ENCODE results near the gene TMEM43. TPM values are rescaled to one million over a fixed set of nuclear protein-coding genes. Genes with fewer than 3 reads are reported as not detected.

Gene TMEM43
- total RNA-seq, 1 donor from 2014 or later = 59.2 TPM

DNA sequence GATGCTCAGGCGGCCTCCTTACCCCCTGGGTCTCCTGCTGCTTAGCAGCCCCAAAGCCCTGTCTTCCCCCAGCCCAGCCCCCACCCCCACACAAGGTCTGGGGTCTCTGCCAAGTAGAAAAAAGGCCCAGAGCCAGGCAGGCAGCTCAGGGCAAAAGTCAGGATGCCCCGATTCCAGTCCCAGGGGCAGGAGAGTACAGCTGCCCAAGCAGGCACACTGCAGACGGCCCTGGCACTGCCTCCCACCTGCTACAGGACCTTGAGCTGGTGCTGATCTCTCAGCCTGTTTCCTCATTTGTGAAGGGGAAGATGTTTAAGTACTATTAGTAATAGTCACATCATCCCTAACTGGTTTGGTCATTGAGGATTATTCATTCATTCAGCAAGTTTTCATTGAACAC, 12.6 kb downstream of the TMEM43 start:
- no peak for DNase-seq (ENCODE audit: low read depth in 2 of 2)

DNA sequence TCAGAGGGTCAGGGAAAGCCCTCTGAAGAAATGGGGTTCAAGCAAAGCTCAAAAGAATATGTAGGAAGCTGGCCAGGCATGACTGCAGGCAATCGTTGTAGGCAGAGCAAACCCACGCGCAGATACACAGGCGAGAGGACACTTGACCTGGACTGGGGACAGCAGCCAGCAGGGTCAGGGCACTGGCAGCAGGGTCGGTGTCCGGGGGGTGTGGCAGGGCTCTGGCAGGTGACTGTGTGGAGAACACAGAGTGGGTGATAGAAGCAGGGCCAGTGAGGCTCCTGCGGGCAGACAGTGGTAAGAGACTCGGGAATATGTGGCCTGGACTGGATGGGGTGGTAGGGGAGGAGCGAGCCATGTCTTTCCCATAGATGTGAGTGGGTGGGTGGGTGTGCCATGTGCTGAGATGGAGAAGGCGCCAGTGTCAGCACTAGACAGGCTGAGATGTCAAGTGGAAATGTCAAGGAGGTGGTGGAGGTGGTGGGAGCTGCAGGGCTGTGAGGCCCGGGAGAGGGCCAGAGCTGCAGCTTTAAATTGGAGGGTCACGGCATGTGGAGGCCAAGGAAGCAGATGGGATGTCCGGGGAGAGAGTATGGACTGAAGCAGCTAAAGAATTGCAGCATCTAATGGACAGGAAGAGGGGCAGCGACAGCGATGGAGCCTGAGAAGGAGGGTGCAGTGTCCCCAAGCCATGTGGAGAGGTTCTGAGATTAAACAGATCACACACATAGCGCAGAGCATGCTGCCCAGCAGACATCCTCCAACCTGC, 13.4 kb downstream of the TMEM43 start:
- no peak for DNase-seq (ENCODE audit: low read depth in 2 of 2)

DNA sequence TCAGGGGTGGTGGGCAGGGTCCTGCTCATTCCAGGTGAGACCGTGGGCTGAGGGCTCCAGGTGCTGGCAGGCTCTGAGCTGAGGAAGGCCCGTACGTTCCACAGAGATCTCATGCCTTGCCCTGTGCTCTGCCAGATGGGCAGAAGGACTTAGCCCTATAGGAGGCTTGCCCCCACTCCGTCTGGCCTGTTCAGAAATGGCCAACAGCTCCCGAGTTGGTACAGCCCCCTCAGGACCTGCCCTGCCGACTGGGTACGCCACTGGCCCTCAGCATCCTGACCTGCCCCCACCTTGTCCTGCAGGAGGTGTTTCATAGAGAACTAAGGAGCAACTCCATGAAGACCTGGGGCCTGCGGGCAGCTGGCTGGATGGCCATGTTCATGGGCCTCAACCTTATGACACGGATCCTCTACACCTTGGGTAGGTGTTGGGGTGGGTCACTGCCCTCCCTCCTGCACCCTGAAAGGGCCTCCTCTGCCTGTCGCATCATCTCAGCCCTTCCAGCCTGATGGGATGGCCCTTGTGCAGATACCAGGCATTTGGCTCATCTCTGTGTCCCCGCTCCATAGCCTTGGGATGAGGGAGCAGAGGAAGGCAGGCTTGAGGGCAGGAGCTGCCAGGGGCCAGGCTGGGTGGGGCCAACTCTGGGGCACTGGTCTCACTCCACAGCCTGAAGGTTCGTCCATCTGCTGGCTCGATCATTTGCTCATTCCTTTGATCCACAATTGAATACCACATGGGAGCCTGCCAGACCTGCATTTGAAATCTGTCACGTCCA, 14.2 kb downstream of the TMEM43 start:
- DNase-seq (ENCODE audit: low read depth in 2 of 2) = no peak

- no peak for DNase-seq (ENCODE audit: low read depth in 2 of 2)
Measured at GRCh38 chr3:14139771-14140170, 14.9 kb downstream of the TMEM43 start.

DNA sequence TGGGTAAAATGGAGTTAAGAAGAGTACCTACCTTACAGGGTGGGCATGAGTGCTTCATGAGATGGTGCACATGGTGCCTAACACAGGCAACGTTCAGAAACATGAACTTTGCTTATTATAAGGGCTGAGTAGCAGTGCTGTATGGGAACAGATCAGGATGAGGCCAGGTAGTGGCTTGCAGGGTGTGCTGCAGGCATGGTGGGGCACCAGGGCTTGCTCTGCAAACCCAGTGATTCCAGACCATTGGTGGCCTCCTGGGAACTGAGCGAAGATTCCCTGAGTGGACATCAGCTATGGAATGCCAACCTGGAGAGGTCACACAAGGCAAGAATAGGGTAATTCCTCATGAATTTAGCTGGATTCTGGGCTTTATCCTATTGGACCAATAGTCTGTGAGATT, 15.8 kb downstream of the TMEM43 start:
- DNase-seq (ENCODE audit: low read depth in 2 of 2) = no peak

DNA sequence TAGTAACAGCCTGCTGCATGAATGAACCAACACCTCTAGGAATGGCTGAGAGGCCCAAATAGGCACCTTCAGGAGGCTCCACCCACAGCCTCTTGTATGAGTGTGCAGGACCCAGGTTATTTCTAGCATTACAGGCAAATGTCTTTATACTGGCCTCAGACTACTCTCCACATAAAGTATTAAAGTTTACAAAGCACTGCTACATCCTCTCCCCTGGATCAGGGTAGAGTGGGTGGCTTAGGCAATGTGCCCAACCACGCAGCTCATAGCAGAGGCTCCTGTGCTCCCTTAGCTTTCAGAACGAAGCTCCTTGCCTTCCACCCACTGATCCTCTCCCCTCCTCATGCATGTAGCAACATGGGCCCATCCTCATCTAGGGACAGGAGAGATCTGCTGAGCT, 16.3 kb downstream of the TMEM43 start:
- no peak for DNase-seq (ENCODE audit: low read depth in 2 of 2)

DNA sequence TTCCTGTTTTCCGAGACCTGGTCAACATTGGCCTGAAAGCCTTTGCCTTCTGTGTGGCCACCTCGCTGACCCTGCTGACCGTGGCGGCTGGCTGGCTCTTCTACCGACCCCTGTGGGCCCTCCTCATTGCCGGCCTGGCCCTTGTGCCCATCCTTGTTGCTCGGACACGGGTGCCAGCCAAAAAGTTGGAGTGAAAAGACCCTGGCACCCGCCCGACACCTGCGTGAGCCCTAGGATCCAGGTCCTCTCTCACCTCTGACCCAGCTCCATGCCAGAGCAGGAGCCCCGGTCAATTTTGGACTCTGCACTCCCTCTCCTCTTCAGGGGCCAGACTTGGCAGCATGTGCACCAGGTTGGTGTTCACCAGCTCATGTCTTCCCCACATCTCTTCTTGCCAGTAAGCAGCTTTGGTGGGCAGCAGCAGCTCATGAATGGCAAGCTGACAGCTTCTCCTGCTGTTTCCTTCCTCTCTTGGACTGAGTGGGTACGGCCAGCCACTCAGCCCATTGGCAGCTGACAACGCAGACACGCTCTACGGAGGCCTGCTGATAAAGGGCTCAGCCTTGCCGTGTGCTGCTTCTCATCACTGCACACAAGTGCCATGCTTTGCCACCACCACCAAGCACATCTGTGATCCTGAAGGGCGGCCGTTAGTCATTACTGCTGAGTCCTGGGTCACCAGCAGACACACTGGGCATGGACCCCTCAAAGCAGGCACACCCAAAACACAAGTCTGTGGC, 16.9 kb downstream of the TMEM43 start:
- peak in 1 of 2 donors; percentile 60 for DNase-seq (ENCODE audit: low read depth in 2 of 2)

DNA sequence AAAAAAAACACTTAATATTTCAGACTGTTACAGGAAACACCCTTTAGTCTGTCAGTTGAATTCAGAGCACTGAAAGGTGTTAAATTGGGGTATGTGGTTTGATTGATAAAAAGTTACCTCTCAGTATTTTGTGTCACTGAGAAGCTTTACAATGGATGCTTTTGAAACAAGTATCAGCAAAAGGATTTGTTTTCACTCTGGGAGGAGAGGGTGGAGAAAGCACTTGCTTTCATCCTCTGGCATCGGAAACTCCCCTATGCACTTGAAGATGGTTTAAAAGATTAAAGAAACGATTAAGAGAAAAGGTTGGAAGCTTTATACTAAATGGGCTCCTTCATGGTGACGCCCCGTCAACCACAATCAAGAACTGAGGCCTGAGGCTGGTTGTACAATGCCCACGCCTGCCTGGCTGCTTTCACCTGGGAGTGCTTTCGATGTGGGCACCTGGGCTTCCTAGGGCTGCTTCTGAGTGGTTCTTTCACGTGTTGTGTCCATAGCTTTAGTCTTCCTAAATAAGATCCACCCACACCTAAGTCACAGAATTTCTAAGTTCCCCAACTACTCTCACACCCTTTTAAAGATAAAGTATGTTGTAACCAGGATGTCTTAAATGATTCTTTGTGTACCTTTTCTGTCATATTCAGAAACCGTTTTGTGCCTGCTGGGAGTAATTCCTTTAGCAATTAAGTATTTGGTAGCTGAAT, 17.9 kb downstream of the TMEM43 start:
- DNase-seq (ENCODE audit: low read depth in 2 of 2) = no peak

- peak; percentile 83 to 90 for DNase-seq (ENCODE audit: low read depth in 2 of 2)
Measured at GRCh38 chr3:14143271-14144225, 18.7 kb downstream of the TMEM43 start.

GRCh38 chr3:14144423-14145075, 19.7 kb downstream of the TMEM43 start:
- DNase-seq (ENCODE audit: low read depth in 2 of 2) = peak; percentile 95 to 99

- DNase-seq (ENCODE audit: low read depth in 2 of 2) = peak in 1 of 2 donors; percentile 50
Measured at GRCh38 chr3:14145236-14145635, 20.4 kb downstream of the TMEM43 start.

GRCh38 chr3:14145670-14146380, 21.0 kb downstream of the TMEM43 start:
- DNase-seq (ENCODE audit: low read depth in 2 of 2) = no peak

DNA sequence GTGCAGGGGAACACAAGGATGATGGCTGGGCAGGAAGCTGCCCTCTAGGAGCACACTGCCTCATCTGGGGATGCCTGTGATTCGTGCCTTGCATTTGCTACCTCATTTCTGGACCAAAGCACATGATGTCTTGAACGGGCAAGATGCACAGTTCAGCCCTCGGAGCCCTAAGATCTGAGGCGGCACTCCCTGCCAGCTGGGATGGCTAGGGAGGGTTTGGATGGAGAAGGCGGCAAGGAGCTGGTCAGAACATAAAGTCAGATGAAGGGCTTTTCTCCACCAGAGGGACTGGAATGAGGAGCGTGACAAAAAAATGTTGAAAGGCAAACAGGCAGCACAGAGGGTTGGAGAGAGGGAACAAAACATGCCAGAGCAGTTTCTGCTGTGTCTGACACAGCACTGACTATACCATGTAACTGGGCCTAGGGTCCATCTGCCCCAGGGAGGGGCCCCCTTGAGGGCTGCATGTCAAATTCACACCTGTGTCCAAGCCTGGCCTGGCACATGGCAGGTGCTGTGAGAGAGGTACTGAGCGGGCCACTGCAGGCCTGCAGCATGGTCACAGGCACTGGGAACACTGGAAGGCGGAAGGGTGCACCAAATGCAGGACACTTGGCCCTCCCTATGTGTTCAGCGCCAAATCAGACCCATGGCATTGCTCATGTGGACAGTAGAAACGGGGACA, 21.7 kb downstream of the TMEM43 start:
- DNase-seq (ENCODE audit: low read depth in 2 of 2) = no peak

GRCh38 chr3:14147066-14147435, 22.2 kb downstream of the TMEM43 start:
- DNase-seq (ENCODE audit: low read depth in 2 of 2) = no peak

- no peak for DNase-seq (ENCODE audit: low read depth in 2 of 2)
Measured at GRCh38 chr3:14147617-14148016, 22.8 kb downstream of the TMEM43 start.

- peak in 1 of 2 donors; percentile 17 for DNase-seq (ENCODE audit: low read depth in 2 of 2)
Measured at GRCh38 chr3:14148041-14148985, 23.5 kb downstream of the TMEM43 start.

DNA sequence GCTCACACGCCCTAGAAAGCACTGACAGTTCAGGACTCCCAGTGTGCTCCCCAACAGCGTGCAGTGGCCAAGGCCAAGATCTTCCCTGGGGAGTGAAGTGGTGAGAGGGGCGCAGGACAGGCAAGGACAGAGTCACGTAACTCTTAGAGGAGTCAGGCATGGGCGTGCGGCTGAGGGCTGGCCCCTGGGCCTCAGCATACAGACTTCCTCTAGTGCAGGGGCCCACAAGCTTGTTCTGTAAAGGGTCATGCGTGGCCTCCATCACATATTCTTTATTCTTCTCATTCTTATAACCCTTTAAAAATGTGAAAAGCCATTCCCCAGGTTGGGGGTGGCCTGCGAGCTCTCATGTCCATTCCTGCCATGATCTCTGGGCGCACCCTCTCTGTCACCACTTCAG, 25.2 kb downstream of the TMEM43 start:
- DNase-seq (ENCODE audit: low read depth in 2 of 2) = no peak

Data from dermis microvascular lymphatic vessel endothelial cell (primary cell).